ENCODE measurements around the gene KPNA6.

Gene KPNA6

DNA sequence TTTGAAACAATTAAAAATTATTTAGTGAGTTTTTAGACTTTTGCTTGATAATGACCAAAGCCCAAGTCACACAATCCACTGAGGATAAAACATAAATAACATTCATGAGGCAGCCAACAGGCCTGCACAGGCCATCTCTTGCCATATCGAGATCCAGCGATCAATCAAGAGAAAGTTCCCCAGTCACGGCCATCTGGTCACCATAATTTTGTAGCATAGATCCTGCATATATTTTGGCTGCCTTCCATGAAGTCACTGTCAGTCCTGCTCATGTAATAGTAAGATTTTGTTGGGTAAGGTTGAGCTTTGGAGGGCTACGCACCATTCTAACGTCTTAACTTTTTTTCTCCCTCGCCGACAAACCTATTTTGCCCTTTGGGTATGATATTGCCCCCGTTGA is 17.5 kb downstream of the KPNA6 start:
- H2AFZ ChIP-seq (ENCODE audit: low read depth, low read length), result no peak overlapping the region
- no peak overlapping the region for H3K27ac ChIP-seq (ENCODE audit: low read length)
- DNase-seq (no peak), ATAC-seq (ENCODE audit: insufficient read depth, low read depth) (no peak)
- no peak overlapping the region for H3K4me2 ChIP-seq (ENCODE audit: insufficient read depth, low read length)
- H3K9ac ChIP-seq (ENCODE audit: low read depth, low read length), result no peak overlapping the region
- H3K4me3 ChIP-seq (ENCODE audit: low read depth in 1 of 2, low read length in 2 of 2), result no peak overlapping the region
- H3K9me3 ChIP-seq (ENCODE audit: insufficient read depth, low read length, severe bottlenecking), result no peaks in the 10 kb centered on the region
- no peaks in the 10 kb centered on the region for H3K4me1 ChIP-seq (ENCODE audit: insufficient read depth, low read length)
- H3K79me2 ChIP-seq (ENCODE audit: insufficient read depth, low read length), result peaks cover 99% of the 10 kb centered on the region
- peaks cover 7% of the 10 kb centered on the region for H3K36me3 ChIP-seq (ENCODE audit: insufficient read depth, low read length)
- H3K27me3 ChIP-seq (ENCODE audit: insufficient read depth, low read length, poor library complexity), result no peaks in the 10 kb centered on the region
- H4K20me1 ChIP-seq (ENCODE audit: insufficient read depth, low read length), result peaks cover 49% of the 10 kb centered on the region
- no peak for TF ChIP-seq EZH2 (IDR thresholded peaks at IDR 0.05; ENCODE audit: borderline replicate concordance, low read depth, low read length, severe bottlenecking)
- TF ChIP-seq, protein P1, sequence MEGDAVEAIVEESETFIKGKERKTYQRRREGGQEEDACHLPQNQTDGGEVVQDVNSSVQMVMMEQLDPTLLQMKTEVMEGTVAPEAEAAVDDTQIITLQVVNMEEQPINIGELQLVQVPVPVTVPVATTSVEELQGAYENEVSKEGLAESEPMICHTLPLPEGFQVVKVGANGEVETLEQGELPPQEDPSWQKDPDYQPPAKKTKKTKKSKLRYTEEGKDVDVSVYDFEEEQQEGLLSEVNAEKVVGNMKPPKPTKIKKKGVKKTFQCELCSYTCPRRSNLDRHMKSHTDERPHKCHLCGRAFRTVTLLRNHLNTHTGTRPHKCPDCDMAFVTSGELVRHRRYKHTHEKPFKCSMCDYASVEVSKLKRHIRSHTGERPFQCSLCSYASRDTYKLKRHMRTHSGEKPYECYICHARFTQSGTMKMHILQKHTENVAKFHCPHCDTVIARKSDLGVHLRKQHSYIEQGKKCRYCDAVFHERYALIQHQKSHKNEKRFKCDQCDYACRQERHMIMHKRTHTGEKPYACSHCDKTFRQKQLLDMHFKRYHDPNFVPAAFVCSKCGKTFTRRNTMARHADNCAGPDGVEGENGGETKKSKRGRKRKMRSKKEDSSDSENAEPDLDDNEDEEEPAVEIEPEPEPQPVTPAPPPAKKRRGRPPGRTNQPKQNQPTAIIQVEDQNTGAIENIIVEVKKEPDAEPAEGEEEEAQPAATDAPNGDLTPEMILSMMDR (IDR thresholded peaks at IDR 0.05; ENCODE audit: borderline replicate concordance, extremely low read depth, low read length, poor library complexity, severe bottlenecking), result no peak

DNA sequence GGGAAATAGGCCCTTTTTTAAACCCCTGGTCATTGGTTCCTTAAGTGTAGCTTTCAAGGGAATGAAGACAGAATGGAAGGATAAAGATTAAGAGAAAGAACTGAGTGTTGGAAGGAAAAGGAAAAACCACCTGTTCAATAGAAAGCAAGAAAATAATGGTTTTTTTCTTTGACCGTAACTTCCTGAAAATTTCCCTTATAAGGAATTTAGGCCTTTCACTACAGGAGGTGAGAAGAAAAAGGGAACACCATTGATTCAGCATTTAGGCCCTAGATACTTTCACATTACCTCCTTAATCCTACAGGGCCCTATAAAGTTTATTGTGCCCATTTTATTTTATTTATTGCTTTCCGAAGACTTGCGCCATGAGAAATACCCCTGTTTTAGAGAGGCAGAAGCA is 18.9 kb downstream of the KPNA6 start:
- no peak overlapping the region for H2AFZ ChIP-seq (ENCODE audit: low read depth, low read length)
- no peak for DNase-seq
- no peaks in the 10 kb centered on the region for H3K9me3 ChIP-seq (ENCODE audit: insufficient read depth, low read length, severe bottlenecking)
- peaks cover 7% of the 10 kb centered on the region for H3K36me3 ChIP-seq (ENCODE audit: insufficient read depth, low read length)
- H3K4me1 ChIP-seq (ENCODE audit: insufficient read depth, low read length), result no peaks in the 10 kb centered on the region
- H3K27ac ChIP-seq (ENCODE audit: low read length), result no peak overlapping the region
- no peak overlapping the region for H3K4me3 ChIP-seq (ENCODE audit: low read depth in 1 of 2, low read length in 2 of 2)
- ATAC-seq (ENCODE audit: insufficient read depth, low read depth), result no peak
- no peak for TF ChIP-seq EZH2 (IDR thresholded peaks at IDR 0.05; ENCODE audit: borderline replicate concordance, low read depth, low read length, severe bottlenecking)
- TF ChIP-seq, protein P1 (IDR thresholded peaks at IDR 0.05; ENCODE audit: borderline replicate concordance, extremely low read depth, low read length, poor library complexity, severe bottlenecking), result no peak
- no peak overlapping the region for H3K4me2 ChIP-seq (ENCODE audit: insufficient read depth, low read length)
- peaks cover 98% of the 10 kb centered on the region for H3K79me2 ChIP-seq (ENCODE audit: insufficient read depth, low read length)
- H4K20me1 ChIP-seq (ENCODE audit: insufficient read depth, low read length), result peaks cover 41% of the 10 kb centered on the region
- no peaks in the 10 kb centered on the region for H3K27me3 ChIP-seq (ENCODE audit: insufficient read depth, low read length, poor library complexity)
- H3K9ac ChIP-seq (ENCODE audit: low read depth, low read length), result no peak overlapping the region

DNA sequence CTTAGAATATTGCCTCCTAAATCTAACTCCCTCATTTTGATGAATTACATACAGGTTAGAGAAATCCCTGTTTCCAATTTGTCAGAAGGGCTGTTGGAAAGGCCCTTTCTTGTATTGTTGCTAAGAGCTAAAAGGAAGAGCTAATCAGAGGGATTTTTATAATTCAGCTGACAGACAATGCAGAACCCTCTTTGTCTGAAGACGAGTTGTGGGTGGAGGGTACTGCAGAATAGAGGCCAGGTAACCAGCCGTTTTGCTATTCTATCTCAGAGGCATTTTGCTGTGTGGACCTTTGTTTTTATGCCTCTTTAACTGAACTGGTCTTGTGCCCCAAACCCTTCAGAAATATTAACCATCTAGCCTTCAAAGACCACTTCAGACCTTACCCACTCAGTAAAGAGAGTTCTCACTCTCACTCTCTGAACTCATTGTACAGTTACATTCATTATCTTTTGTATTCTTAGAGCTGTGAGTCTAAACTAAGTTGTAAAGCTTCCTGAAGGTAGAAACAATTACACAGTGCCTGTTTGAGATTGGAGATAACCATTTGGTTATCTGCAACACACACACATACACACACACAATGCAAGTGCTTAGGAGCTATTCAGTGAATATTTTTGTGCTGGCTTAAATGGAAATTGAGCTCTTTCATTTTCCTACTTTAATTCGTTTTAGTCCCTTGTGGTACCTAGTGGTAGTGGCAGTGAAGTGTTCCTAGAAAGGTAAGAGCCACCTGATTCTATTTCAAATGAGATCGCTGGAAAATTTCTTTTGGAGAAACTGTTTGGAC is 19.7 kb downstream of the KPNA6 start:
- H3K27me3 ChIP-seq (ENCODE audit: insufficient read depth, low read length, poor library complexity), result no peaks in the 10 kb centered on the region
- H2AFZ ChIP-seq (ENCODE audit: low read depth, low read length), result no peak overlapping the region
- no peak overlapping the region for H3K27ac ChIP-seq (ENCODE audit: low read length)
- H3K9me3 ChIP-seq (ENCODE audit: insufficient read depth, low read length, severe bottlenecking), result no peaks in the 10 kb centered on the region
- no peak for TF ChIP-seq EZH2 (IDR thresholded peaks at IDR 0.05; ENCODE audit: borderline replicate concordance, low read depth, low read length, severe bottlenecking)
- TF ChIP-seq, protein P1 (IDR thresholded peaks at IDR 0.05; ENCODE audit: borderline replicate concordance, extremely low read depth, low read length, poor library complexity, severe bottlenecking), result peak; percentile 2
- H3K36me3 ChIP-seq (ENCODE audit: insufficient read depth, low read length), result peaks cover 7% of the 10 kb centered on the region
- no peaks in the 10 kb centered on the region for H3K4me1 ChIP-seq (ENCODE audit: insufficient read depth, low read length)
- peaks cover 97% of the 10 kb centered on the region for H3K79me2 ChIP-seq (ENCODE audit: insufficient read depth, low read length)
- H3K9ac ChIP-seq (ENCODE audit: low read depth, low read length), result no peak overlapping the region
- ATAC-seq (ENCODE audit: insufficient read depth, low read depth), result no peak
- peaks cover 44% of the 10 kb centered on the region for H4K20me1 ChIP-seq (ENCODE audit: insufficient read depth, low read length)
- H3K4me2 ChIP-seq (ENCODE audit: insufficient read depth, low read length), result no peak overlapping the region
- no peak for DNase-seq
- no peak overlapping the region for H3K4me3 ChIP-seq (ENCODE audit: low read depth in 1 of 2, low read length in 2 of 2)
